ENCODE measurements around the gene ZNF583.

The ZNF583 gene

DNA sequence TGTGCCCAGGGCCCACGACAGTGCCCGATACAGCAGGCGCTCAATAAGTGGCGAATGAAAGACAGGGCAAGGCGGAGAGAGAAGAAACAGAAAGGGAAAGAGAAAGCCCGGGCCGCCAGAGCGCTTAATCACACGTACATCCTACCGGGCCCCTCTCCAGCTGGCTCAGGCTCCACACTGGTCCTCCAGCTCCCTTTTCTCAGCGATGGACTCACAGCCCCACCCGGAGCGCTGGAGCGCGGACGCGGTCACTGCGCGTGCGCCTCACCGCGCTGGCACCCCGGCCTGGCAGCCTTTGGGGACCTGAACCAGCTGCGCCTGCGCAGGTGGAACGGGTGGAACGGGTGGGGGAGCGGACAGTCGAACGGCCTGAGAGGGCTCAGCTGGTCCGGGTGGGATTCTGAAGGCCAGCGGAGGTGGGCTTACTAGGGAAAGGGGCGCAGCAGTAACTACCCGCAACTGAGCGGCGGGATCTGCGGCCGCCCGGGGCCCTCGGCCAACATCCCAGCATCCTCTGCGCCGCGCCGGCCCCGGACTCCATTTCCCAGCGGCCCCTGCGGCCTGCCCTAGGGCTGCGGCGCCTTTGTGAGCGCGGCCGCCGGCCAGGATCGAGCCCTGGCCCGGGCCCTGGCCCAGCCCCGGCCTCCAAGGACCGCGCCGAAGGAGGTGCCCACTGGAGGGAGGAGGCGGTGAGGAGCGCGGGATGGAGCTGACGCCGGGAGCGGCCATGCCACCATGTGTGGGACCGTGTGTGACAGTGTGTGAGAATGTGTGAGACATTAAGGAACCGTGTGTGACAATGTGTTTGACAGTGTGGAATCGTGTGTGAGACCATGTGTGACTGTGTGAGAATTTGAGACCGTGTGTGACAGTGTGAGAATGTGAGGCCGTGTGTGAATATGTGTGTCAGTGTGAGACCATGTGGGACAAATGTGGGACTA, at the start of gene ZNF583:
Gene ZNF583, plus strand, starts transcription at position 569 of the 941 bp plus-strand sequence. CDS start 2,783 bp downstream, outside the sequence.
- peak; percentile 78 for DNase-seq (ENCODE audit: low read depth)

- no peak for DNase-seq (ENCODE audit: low read depth)
Observed at GRCh38 chr19:56355517-56355916, 48.6 kb upstream of the ZNF583 start.

- DNase-seq (ENCODE audit: low read depth), result no peak
Observed at GRCh38 chr19:56356944-56357343, 47.2 kb upstream of the ZNF583 start.

DNA sequence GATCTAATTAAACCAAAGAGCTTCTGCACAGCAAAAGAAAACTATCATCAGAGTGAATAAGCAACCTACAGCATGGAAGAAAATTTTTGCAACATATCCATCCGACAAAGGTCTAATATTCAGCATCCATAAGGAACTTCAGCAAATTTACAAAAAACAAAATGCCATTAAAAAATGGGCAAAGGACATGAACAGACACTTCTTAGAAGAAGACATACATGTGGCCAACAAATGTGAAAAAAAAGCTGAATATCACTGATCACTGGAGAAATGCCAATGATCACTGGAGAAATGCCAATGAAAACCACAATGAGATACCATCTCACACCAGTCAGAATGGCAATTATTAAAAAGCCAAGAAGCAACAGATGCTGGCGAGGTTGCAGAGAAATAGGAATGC, 43.3 kb upstream of the ZNF583 start:
- no peak for DNase-seq (ENCODE audit: low read depth)

DNA sequence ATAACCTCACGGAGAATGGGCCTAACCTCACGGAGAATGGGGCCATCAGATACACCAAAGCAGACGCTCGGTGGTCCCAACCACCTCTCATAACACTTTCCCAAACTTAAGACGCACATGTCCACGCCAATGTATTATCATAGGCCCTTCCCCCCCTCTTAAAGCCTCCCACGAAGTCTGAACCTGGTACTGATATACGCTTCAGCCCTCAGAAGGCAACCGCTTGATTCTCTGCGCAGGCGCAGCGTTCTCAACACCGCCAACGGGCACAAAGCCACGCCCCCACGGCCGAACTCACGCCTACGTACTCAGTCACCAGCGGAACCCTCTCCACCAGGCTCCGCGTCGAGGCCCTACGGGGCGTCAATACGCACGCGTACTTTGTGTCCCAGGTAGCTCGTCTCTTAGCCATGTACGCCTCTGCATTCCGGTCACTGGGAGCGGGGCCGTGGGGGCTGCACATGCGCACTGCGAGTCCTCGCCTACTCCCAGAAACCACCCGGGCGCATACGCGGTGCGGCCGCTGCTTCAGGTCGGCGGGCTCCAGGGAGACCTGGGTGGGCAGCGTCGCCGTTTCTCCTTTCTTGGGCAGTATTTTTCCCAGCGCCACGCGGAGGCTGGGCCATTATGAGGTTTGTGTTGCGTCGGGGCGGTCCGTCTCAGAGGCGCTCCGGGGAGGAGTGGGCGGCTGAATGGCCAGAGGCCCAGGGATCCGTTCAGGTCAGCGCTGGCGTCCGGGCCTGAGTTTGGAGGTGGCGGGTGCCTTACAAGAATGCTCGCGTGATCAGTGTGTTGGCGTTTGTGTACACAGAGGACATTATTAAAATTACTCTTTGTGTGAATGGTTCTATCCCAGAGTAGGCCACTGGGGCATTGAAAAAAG, 36.1 kb upstream of the ZNF583 start:
- DNase-seq (ENCODE audit: low read depth), result peak; percentile 26

DNA sequence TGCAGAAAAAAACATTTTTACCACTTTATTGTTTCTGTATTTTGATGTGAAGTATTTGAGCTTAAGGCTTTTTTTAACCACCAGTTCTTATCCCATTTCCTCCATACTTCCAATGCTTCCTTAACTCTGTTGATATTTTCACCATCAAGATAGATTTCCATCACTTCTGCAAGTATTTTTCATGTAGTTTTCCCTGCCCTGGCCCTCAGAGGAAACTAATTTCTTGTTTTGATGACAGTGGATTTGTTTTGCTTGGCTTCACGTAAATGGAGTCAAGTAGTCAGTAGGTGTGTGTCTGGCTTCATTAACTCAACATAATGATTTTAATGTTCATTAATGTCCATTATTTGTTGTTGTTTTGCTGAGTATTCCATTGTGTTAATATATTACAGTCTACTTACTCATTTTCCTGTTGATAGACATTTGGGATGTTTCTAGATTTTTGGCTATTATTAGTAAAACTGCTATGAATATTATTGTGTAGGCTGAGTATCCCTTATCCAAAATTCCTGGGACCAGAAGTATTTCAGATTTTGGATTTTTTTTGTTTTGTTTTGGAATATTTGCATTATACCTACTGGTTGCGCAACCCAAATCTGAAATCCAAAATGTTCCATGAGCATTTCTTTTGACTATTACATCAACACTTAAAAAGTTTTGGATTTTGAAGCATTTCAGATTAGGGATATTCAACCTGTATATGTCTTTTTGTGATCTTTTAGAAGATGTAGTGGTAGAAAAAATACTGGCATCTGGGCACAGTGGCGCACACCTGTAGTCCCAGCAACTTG, 34.1 kb upstream of the ZNF583 start:
- DNase-seq (ENCODE audit: low read depth), result no peak

- no peak for DNase-seq (ENCODE audit: low read depth)
Observed at GRCh38 chr19:56372281-56372680, 31.9 kb upstream of the ZNF583 start.

- DNase-seq (ENCODE audit: low read depth), result no peak
Observed at GRCh38 chr19:56377105-56377924, 26.8 kb upstream of the ZNF583 start.

GRCh38 chr19:56383826-56384605, 20.1 kb upstream of the ZNF583 start:
- no peak for DNase-seq (ENCODE audit: low read depth)

DNA sequence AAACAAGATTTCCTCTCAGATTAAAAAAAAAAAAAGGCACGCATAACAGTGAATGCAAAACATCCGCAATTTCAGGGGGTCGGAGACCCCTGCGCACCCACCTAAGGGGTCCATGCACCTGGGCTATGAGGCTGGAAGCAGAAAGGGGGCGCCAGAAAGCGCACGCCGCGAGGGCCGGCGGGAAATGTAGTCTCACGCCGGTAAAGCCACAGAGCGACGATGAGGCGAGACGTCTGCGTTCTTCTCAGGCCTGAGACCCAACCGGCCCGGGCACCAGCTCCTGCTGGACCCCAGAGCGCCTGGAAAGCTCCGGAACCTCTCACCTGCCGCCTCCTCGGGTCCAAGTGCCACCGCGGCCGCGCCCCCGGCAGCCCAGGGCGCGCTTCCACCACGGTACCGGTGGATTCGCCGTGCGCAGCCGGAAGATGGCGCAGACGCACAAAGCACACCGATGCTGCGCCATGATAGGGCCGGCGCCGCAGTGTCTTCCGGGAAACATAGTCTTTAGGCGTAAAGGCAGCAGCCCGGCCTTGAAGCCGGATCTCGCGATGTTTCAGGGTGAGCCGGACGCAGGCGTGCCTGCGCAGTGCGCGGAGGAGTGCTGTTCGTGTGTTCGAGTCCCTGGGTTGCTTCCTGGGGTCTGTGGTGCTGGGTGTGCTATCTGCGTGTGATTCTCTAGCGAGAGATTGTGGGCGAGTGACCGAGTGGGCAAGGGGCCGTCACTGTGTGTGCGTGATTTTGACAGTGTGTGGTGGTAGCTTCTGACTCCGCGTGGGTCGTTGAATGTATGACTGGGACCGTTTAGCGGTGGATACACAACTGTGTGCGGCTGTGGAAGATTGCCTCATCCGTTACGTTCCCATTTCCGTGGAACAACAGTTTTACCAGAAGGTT, 10.8 kb upstream of the ZNF583 start, which contains the start of gene ZNF582:
Gene ZNF582, minus strand, starts transcription at position 416 of the 894 bp plus-strand sequence. CDS start 1,782 bp downstream, outside the sequence.
- peak; percentile 38 for DNase-seq (ENCODE audit: low read depth)

GRCh38 chr19:56398809-56399208, 5.3 kb upstream of the ZNF583 start:
- DNase-seq (ENCODE audit: low read depth), result no peak

GRCh38 chr19:56400485-56400884, 3.6 kb upstream of the ZNF583 start:
- DNase-seq (ENCODE audit: low read depth), result no peak

- no peak for DNase-seq (ENCODE audit: low read depth)
Observed at GRCh38 chr19:56403261-56403660, 871 bp upstream of the ZNF583 start.

DNA sequence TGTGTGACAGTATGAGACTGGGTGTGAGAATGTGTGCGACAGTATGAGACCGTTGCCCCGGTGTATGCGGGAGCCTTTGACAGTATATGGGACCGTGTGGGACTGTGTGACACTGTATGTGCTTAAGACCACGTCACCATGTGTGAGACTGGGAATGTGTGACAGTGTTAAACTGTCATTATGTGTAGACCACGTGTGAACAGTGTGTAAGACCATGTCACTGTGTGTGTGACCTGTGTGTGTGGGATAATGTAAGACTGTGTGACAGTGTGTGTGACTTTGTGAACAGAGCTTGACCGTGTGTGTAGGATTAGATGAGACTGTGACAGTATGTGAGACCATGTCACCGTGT, 549 bp downstream of the ZNF583 start:
- no peak for DNase-seq (ENCODE audit: low read depth)

GRCh38 chr19:56405062-56405461, 930 bp downstream of the ZNF583 start:
- DNase-seq (ENCODE audit: low read depth), result no peak

DNA sequence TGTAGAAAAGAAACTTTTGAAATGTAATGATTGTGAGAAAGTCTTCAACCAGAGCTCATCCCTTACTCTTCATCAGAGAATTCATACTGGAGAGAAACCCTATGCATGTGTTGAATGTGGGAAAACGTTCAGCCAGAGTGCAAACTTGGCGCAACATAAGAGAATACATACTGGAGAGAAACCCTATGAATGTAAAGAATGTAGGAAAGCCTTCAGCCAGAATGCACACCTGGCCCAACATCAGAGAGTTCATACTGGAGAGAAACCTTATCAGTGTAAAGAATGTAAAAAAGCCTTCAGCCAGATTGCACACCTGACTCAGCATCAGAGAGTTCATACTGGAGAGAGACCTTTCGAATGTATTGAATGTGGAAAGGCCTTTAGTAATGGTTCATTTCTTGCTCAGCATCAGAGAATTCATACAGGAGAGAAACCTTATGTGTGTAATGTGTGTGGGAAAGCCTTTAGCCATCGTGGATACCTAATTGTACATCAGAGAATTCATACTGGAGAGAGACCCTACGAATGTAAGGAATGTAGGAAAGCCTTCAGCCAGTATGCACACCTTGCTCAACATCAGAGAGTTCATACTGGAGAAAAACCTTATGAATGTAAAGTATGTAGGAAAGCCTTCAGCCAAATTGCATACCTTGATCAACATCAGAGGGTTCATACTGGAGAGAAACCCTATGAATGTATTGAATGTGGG, 19.3 kb downstream of the ZNF583 start:
- no peak for DNase-seq (ENCODE audit: low read depth)

- DNase-seq (ENCODE audit: low read depth), result no peak
Observed at GRCh38 chr19:56423985-56424353, 19.8 kb downstream of the ZNF583 start.

- DNase-seq (ENCODE audit: low read depth), result no peak
Observed at GRCh38 chr19:56441206-56441792, 37.2 kb downstream of the ZNF583 start.
